Body of pancreas (tissue), 4 donors: ENCODE data around the gene POLR2H.

Source experiments
- POLR2A ChIP-seq, 3 donors: fragments of 450-650 bp; IDR thresholded peaks; one replicate each; pipeline ENCODE4 v1.6.1; 2016; ENCODE audit warnings: antibody characterized with exemption in 3 of 3, mild to moderate bottlenecking in 2 of 3
- TF ChIP-seq, protein P1 (sequence below), 7 experiments: fragments of 450-650 bp in 4 of 7; fragments of 200-600 bp in 3 of 7; sonication (generic) in 3 of 7; IDR thresholded peaks; one replicate each; pipeline ENCODE4 v1.5.1; 2016 to 2019; ENCODE audit warnings: antibody characterized with exemption in 7 of 7

DNA sequence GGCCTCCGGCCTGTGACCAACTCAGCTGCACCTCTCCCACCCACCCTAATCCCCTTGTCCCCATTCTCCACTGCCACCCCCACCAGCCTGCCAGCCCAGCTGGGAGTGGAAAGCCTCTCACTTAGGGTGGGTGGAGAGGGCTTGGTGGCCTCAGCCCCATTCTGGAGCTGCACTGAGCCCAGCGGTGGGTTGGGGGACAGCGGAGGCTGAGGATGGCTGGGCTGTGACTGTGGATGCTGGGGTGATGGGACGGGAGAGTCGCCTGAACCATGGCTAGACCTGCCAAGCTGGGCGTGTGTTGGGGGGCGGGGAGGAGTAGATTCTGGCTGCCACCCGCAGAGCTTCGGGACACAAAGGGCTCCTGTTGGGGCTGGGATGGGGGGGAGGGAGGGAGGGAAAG, 1.9 kb upstream of the POLR2H start:
- TF ChIP-seq, protein P1, sequence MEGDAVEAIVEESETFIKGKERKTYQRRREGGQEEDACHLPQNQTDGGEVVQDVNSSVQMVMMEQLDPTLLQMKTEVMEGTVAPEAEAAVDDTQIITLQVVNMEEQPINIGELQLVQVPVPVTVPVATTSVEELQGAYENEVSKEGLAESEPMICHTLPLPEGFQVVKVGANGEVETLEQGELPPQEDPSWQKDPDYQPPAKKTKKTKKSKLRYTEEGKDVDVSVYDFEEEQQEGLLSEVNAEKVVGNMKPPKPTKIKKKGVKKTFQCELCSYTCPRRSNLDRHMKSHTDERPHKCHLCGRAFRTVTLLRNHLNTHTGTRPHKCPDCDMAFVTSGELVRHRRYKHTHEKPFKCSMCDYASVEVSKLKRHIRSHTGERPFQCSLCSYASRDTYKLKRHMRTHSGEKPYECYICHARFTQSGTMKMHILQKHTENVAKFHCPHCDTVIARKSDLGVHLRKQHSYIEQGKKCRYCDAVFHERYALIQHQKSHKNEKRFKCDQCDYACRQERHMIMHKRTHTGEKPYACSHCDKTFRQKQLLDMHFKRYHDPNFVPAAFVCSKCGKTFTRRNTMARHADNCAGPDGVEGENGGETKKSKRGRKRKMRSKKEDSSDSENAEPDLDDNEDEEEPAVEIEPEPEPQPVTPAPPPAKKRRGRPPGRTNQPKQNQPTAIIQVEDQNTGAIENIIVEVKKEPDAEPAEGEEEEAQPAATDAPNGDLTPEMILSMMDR (IDR thresholded peaks at IDR 0.05) = no peak
- TF ChIP-seq POLR2A (IDR thresholded peaks at IDR 0.05) = no peak
